Erythroblast (primary cell): ENCODE data around the gene FGD4.

Source experiments
- GATA1 ChIP-seq: IDR thresholded peaks from 2 replicates; pipeline ENCODE4 v1.6.1; 2011; ENCODE audit warnings: low read depth, mild to moderate bottlenecking, control low read depth, low read length, moderate library complexity
- POLR2A ChIP-seq: IDR thresholded peaks from 2 replicates; pipeline ENCODE4 v1.6.1; 2011; ENCODE audit warnings: mild to moderate bottlenecking, low read length

- TF ChIP-seq POLR2A (no peak), GATA1 (no peak)
Observed at GRCh38 chr12:32618115-32618514, 218.8 kb downstream of the FGD4 start.
